Inferior parietal cortex (tissue), 1 donor: ENCODE results near the gene OMP.

Experiments used
- DNase-seq: peaks from one replicate; pipeline ENCODE4 v3.0.0-alpha.2; 2016; ENCODE audit errors: extremely low spot score

The OMP gene

GRCh38 chr11:77103319-77103718 lies 679 bp downstream of the OMP start:
- DNase-seq, result no peak

GRCh38 chr11:77104727-77105126 lies 2.1 kb downstream of the OMP start:
- DNase-seq, result no peak

DNA sequence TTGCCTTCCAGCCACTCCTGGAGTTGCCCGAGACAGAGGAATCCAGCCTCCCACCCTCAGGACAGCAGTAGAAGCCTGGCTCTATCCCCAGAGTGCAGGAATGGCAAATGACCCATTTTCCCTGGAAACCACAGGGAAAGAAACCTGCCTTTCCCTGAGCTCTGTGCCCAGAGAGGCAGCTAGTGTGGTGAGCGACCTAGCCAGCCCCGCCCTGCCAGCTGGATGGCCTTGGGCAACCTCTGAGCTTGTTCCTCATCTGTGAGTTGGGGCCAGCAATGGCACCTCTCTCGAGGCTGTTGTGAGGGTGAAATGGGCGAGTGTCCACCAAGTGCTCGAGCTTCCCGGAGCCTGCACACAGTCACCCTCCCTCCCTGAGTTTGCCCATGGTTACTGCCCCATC lies 3.7 kb downstream of the OMP start:
- DNase-seq, result peak; percentile 10

- DNase-seq, result no peak
Observed at GRCh38 chr11:77106759-77107158, 4.1 kb downstream of the OMP start.

GRCh38 chr11:77107950-77108349 lies 5.3 kb downstream of the OMP start:
- DNase-seq, result no peak

DNA sequence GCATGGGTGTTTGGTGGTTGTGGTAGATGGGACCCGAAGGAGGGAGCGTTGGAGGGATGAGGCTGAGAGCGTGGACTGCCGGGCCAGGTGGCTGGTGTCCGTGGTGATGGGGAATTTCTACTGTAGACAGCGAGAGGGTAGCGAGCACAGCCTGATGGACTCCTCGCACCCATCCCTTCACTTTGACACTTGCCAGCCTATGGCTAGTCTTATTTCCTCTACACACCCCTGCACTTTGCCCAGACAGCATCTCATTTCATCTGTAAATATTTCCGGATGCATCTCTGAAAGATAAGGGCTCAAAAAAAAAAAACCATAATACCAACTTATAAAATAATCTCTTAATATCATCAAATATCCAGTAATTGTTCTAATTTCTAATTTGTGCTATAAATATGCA lies 5.8 kb downstream of the OMP start:
- no peak for DNase-seq

GRCh38 chr11:77109236-77110019 lies 6.8 kb downstream of the OMP start:
- peak; percentile 19 for DNase-seq

DNA sequence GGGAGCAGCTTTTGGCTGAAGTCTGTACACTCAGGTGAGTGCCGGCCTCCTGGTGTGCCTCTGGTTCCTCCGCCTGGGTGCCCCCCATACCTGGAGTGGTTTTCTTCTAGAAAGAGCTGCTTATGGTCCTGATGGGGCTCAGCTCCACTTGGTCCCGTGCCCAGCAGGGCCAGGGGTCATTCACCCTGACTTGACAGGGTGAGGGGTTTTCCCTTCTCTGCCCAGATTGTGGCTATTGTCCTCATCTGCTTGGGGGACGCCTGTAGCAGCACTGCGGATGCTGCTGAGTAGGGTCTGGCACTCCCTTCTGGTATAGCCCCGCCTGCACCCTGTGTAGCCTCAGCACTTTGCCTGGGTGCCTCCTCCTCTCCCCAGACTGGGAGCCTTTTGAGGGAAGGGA lies 8.2 kb downstream of the OMP start:
- no peak for DNase-seq

DNA sequence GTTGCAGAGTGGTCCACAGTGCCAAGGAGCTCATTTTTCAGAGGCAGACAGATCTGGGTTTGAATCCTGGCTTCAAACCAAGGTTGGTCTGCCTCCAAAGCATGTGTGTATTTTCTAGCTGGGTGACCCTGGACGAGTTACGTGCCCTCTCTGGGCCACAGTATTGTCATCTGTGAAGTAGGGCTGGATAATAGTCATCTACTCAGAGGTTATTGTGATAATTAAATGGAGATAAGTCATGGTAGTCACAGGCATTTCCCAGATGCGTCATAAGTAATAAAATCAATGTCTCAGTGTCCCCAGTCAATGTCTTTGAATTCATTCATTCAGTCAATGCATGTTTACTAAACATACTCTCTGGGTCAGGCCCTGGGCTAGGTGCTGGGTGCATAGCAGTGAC lies 8.6 kb downstream of the OMP start:
- no peak for DNase-seq

DNA sequence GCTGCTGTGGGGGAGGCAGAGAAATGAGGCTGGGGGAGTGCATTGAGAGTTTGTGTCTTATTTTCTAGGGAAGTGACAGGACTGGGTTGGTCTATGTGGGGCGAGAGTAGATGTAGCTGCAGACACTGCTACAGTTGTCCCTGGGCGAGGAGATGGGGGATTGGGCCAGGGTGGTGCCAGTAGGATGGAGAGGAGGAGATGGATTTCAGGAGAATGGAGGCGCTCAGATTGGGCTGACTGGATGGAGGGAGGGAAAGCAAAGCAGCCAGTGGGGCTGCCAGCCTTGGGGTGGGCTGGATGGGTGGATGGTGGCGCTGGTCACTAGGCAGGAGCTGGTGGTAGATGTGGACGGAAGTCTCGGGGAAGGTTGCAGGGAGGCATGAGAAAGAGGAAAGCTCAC lies 9.3 kb downstream of the OMP start:
- no peak for DNase-seq

DNA sequence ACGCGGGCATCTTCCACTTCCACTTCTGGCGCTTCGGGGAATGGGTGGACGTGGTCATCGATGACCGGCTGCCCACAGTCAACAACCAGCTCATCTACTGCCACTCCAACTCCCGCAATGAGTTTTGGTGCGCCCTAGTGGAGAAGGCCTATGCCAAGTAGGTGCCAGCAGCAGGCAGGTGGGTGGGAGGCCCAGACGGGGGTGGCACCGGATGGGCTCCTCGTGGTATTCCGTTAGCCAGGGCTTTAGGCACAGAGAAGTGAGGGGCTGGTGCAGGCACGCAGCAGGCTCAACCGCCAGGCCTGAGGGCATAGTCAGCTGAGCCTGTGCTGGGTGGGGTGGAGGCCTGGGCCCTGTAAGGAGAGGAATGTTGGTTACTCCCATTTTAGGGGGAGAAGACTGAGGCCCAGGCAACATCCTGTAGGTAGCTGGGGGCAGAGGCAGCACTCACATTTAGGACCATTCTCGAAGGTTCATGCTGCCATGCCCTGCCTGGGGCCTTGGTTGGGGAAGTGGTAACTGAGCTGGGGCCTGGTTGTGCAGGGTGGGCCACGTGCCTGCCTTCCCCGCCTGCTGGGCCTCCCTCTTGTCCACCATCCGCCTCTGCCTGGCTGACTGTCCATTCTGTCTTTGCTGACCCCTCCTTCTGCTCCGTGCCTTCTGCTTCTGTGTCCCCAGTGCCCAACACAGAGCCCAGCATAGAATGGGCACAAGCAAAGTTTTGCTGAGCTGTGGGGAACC lies 10.2 kb downstream of the OMP start:
- DNase-seq, result no peak

DNA sequence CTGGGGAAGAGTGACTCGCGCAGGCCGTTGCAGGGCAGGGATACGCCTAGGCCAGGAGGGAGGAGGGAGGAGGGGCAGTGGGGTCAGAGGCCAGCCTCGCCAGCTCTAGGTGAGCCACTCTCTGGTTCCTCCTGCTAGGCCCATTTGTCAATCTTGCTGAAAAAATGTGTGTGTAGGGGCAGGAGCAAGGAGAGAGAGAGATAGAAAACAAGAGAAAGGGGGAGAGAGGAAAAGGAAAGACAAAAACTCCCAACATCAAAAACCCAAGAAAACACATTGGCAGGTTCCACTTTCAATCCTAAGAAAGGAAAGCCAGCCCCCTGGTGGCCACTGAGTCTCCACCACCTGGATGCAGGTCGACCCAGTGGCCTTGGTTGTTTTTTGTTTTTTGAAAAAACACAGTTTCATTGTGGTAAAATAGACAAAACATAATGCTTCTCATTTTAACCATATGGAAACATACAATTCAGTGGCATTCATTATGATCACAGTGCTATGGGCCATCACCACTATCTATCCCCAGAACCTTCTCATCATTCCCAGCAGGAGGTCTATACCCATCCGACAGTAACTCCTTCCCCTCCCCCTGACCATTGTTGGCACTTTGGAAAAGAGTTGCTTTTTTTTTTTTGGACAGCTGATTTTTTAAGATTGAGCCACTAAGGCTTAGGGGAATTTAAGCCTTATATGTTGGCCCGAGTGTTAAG lies 10.9 kb downstream of the OMP start:
- DNase-seq, result peak; percentile 56

- no peak for DNase-seq
Observed at GRCh38 chr11:77114089-77114463, 11.4 kb downstream of the OMP start.

DNA sequence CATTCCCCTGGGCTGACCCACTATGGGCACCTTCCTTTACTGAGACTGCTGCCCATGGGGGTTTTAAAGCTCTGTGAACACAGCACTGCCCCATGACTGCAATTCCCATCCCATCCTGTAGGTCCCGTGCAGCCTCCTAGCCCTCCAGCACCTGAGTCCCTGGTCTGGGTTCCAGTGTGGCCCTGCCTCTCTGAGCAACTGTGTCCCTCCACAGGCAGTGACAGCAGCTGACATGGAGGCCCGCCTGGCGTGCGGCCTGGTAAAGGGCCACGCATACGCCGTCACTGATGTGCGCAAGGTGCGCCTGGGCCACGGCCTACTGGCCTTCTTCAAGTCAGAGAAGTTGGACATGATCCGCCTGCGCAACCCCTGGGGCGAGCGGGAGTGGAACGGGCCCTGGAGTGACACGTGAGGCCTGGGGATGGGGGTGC lies 12.6 kb downstream of the OMP start:
- no peak for DNase-seq

DNA sequence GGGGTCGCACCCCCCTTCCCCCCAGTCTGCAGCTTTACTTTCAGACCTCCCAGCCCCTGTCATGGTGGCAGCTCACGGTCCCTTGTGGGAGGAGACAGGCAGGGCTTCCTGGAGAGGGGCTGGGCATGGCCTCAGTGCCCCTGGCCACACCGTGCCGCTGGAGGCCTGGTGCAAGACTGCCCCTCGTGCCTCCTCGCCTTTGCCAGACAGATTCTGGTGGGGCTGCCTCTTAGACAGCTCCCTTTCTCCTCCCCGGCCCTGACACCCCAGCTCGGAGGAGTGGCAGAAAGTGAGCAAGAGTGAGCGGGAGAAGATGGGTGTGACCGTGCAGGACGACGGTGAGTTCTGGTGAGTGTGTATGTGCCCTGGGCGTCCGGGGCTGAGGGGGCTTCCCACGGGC lies 13.3 kb downstream of the OMP start:
- no peak for DNase-seq

DNA sequence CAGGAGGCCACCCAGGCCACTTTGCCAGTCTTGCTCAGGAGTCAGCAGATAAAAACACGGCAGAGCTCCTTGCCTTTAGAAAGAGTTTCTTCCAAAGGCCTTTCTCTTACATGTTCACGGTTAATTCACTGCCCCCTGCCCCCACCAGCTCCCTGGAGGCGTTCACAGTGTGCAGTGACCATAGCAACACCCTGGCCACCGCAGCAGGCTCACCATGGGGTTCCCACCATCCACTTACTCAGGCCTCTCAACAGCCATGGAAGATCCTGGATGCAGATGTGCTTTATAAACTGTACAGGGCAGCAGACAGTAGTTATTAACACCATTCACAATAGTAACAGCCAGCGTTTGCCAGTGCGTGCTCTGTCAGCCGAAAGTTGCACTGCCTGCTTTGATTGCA lies 14.9 kb downstream of the OMP start:
- no peak for DNase-seq

GRCh38 chr11:77118086-77118485 lies 15.4 kb downstream of the OMP start:
- no peak for DNase-seq

DNA sequence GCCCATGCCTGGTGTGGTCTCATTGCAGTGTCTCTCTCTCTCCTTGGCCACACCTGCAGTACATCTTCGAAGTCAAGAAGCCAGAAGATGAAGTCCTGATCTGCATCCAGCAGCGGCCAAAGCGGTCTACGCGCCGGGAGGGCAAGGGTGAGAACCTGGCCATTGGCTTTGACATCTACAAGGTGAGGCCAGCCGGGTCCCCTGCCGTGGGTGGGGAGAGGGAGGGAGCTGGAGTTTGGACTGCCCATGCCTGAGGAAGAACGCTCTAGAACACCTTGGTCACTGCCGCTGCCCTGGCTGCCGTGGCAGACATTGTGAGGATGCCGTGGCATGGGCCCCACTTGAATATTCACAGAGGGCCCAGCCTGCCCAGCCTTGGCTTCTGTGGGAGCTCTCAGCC lies 16.3 kb downstream of the OMP start:
- DNase-seq, result no peak

GRCh38 chr11:77119531-77119936 lies 16.9 kb downstream of the OMP start:
- DNase-seq, result no peak

DNA sequence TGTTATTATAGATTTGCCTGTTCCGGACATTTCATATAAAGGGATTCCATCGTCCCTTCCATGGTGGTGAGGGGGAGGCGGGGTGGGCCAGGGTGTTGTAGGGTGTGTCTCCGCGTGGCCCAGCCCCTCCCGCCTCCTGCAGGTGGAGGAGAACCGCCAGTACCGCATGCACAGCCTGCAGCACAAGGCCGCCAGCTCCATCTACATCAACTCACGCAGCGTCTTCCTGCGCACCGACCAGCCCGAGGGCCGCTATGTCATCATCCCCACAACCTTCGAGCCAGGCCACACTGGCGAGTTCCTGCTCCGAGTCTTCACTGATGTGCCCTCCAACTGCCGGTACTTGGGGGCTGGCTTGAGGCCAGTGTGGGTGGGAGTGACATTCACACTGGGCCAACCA lies 17.9 kb downstream of the OMP start:
- DNase-seq, result no peak

DNA sequence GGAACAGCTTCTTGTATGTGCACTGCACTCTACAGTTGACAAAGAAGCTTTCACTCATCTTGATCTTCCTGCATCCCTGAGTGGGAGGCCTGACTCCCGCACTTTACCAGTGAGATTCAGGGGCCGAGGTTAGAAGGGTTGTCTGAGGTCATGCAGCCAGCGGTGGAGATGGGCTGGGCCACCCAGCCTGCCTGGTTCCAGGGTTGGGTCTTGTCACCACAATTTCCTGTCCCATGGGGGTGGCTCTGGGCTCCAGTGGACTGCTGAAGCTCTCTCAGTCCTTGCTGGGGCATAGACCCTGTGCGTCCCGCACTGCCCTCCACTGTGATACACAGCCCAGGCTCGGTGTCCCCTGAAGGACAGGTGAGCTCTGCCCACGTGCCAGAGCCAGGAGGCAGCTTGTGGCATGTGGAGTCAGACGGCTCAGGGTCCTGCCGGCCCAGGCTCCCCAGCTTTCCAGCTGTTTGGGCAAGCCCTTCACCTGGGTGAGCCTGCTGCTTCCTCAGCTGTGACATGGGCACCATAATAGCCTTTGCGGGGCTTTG lies 18.5 kb downstream of the OMP start:
- DNase-seq, result no peak

- no peak for DNase-seq
Observed at GRCh38 chr11:77121876-77122575, 19.4 kb downstream of the OMP start.
